ENCODE measurements around the gene CALML5. TPM values are rescaled to one million over a fixed set of nuclear protein-coding genes. Genes with fewer than 3 reads are reported as not detected.
"Not testable (repeated sequence)": the region's sequence is repeated elsewhere in the genome, so short reads cannot be mapped to it uniquely, and the experiment has no call there.

CALML5 gene
- total and polyA plus RNA-seq, 8 donors, result 0.92 to 16.2 (median 2.4) TPM; not detected in 5

GRCh38 chr10:5474642-5475041, 24.7 kb downstream of the CALML5 start:
- peaks cover 0 to 14% (median 6%) of the 10 kb centered on the region in 4 donors for H3K4me1 ChIP-seq
- H3K36me3 ChIP-seq; H3K27ac ChIP-seq; H3K4me3 ChIP-seq; intact Hi-C loops (cut with DNase I; ENCODE audit: low total_unique reads); H3K9me3 ChIP-seq; DNase-seq; H3K27me3 ChIP-seq: not testable (repeated sequence)
- 77 to 84% (median 82%) methylated on average over 4 of the region's 4 CpGs for WGBS, 5 donors
- peak in 1 of 3 donors; percentile 27 for TF ChIP-seq POLR2AphosphoS5 (IDR thresholded peaks at IDR 0.05)

- no peaks in the 10 kb centered on the region for H3K27me3 ChIP-seq
- H3K36me3 ChIP-seq, result no peaks in the 10 kb centered on the region
- TF ChIP-seq POLR2A (IDR thresholded peaks at IDR 0.05), result no peak
- no peak for TF ChIP-seq CTCF (IDR thresholded peaks at IDR 0.05)
- no peak for TF ChIP-seq EP300 (IDR thresholded peaks at IDR 0.05)
- no peak for TF ChIP-seq POLR2AphosphoS5 (IDR thresholded peaks at IDR 0.05)
- peaks cover 0 to 7% (median 2%) of the 10 kb centered on the region in 4 donors for H3K9me3 ChIP-seq
- no peak for DNase-seq
- H3K27ac ChIP-seq, result no peak overlapping the region
- WGBS, 5 donors, result 96 to 100% (median 98%) methylated on average over 7 to 15 of the region's 15 CpGs
- no peak overlapping the region for H3K4me3 ChIP-seq
- intact Hi-C loops (cut with DNase I; ENCODE audit: low total_unique reads), result no loop called here
- peaks cover 17 to 29% (median 23%) of the 10 kb centered on the region in 4 donors for H3K4me1 ChIP-seq
Measured at GRCh38 chr10:5470062-5470751, 29.2 kb downstream of the CALML5 start.

GRCh38 chr10:5469353-5470061, 29.9 kb downstream of the CALML5 start:
- no peak for TF ChIP-seq CTCF (IDR thresholded peaks at IDR 0.05)
- Histone ChIP-seq H3K9me3 (peaks cover 0 to 7% (median 2%) of the 10 kb centered on the region in 4 donors), H3K4me1 (peaks cover 17 to 32% (median 24%) of the 10 kb centered on the region in 4 donors), H3K27ac (no peak overlapping the region), H3K27me3 (no peaks in the 10 kb centered on the region), H3K4me3 (no peak overlapping the region), H3K36me3 (no peaks in the 10 kb centered on the region)
- 83 to 89% (median 88%) methylated on average over 14 to 15 of the region's 15 CpGs for WGBS, 5 donors
- no peak for DNase-seq
- intact Hi-C loops (cut with DNase I; ENCODE audit: low total_unique reads), result no loop called here

- H3K36me3 ChIP-seq, result no peaks in the 10 kb centered on the region
- peak overlapping the region; percentile 30 to 86 (median 84) for H3K27ac ChIP-seq
- intact Hi-C loops (cut with DNase I; ENCODE audit: low total_unique reads), result no loop called here
- 83 to 95% (median 90%) methylated on average over 8 of the region's 8 CpGs for WGBS, 5 donors
- H3K4me1 ChIP-seq, result peaks cover 17 to 33% (median 24%) of the 10 kb centered on the region in 4 donors
- peaks cover 0 to 7% (median 2%) of the 10 kb centered on the region in 4 donors for H3K9me3 ChIP-seq
- H3K27me3 ChIP-seq, result no peaks in the 10 kb centered on the region
- no peak for TF ChIP-seq POLR2A (IDR thresholded peaks at IDR 0.05)
- no peak overlapping the region for H3K4me3 ChIP-seq
- DNase-seq, result no peak
Measured at GRCh38 chr10:5468262-5469106, 30.9 kb downstream of the CALML5 start.

- Histone ChIP-seq H3K4me1 (peaks cover 17 to 33% (median 24%) of the 10 kb centered on the region in 4 donors), H3K4me3 (no peak overlapping the region), H3K27ac (peak overlapping the region; percentile 30 to 86 (median 84)), H3K36me3 (no peaks in the 10 kb centered on the region), H3K27me3 (no peaks in the 10 kb centered on the region), H3K9me3 (peaks cover 0 to 7% (median 2%) of the 10 kb centered on the region in 4 donors)
- TF ChIP-seq POLR2AphosphoS5 (IDR thresholded peaks at IDR 0.05) (no peak), CTCF (IDR thresholded peaks at IDR 0.05) (no peak), EP300 (IDR thresholded peaks at IDR 0.05) (no peak), POLR2A (IDR thresholded peaks at IDR 0.05) (no peak)
- DNase-seq, result peak in 1 of 2 donors; percentile 83
- WGBS, 5 donors, result 72 to 88% (median 80%) methylated on average over 6 of the region's 6 CpGs
- intact Hi-C loops (cut with DNase I; ENCODE audit: low total_unique reads), result no loop called here
Measured at GRCh38 chr10:5467634-5468255, 31.6 kb downstream of the CALML5 start.

Measured in stomach (tissue), 9 donors.